Hepatocyte (in vitro differentiated cells): ENCODE measurements around the gene IMMP2L. TPM values are rescaled to one million over a fixed set of nuclear protein-coding genes. Genes with fewer than 3 reads are reported as not detected.

ENCODE experiments used
- DNase-seq: peaks from one replicate; pipeline ENCODE4 v3.0.0-alpha.2; 2016; ENCODE audit warnings: low spot score
- H2AFZ ChIP-seq: fragments of 200-600 bp; sonication (generic); 2 replicates; pipeline ENCODE4 v1.6.0; 2016; ENCODE audit warnings: antibody characterized with exemption, mild to moderate bottlenecking
- H3K27ac ChIP-seq: fragments of 200-600 bp; sonication (generic); 2 replicates; pipeline ENCODE4 v1.5.1; 2016; ENCODE audit warnings: mild to moderate bottlenecking
- H3K27me3 ChIP-seq: fragments of 200-600 bp; sonication (generic); 2 replicates; pipeline ENCODE4 v1.6.1; 2016
- H3K36me3 ChIP-seq: fragments of 200-600 bp; sonication (generic); replicated peaks from 2 replicates; pipeline ENCODE4 v1.5.1; 2016; ENCODE audit warnings: low read depth; ENCODE audit not compliant: insufficient read depth
- H3K4me1 ChIP-seq: fragments of 200-600 bp; sonication (generic); 2 replicates; pipeline ENCODE4 v1.5.1; 2016; ENCODE audit warnings: mild to moderate bottlenecking, moderate library complexity; ENCODE audit not compliant: insufficient read depth
- H3K4me2 ChIP-seq: fragments of 200-600 bp; sonication (generic); 2 replicates; pipeline ENCODE4 v1.6.0; 2016
- H3K4me3 ChIP-seq: fragments of 200-600 bp; sonication (generic); 2 replicates; pipeline ENCODE4 v1.5.1; 2016; ENCODE audit warnings: mild to moderate bottlenecking
- H3K79me2 ChIP-seq: fragments of 200-600 bp; sonication (generic); 2 replicates; pipeline ENCODE4 v1.6.0; 2017; ENCODE audit warnings: mild to moderate bottlenecking
- H3K9me2 ChIP-seq: fragments of 200-600 bp; sonication (generic); replicated peaks from 2 replicates; pipeline ENCODE4 v1.6.0; 2017; ENCODE audit warnings: mild to moderate bottlenecking; ENCODE audit not compliant: insufficient read depth
- H3K9me3 ChIP-seq: fragments of 200-600 bp; sonication (generic); 2 replicates; pipeline ENCODE4 v1.5.1; 2016; ENCODE audit warnings: low read depth, mild to moderate bottlenecking
- H4K20me1 ChIP-seq: fragments of 200-600 bp; sonication (generic); 2 replicates; pipeline ENCODE4 v1.6.0; 2016; ENCODE audit warnings: mild to moderate bottlenecking; ENCODE audit not compliant: insufficient read depth, poor library complexity, severe bottlenecking
- CTCF ChIP-seq: fragments of 200-600 bp; sonication (generic); IDR thresholded peaks from 2 replicates; pipeline ENCODE4 v1.5.1; 2016; ENCODE audit warnings: antibody characterized with exemption, mild to moderate bottlenecking; ENCODE audit not compliant: poor library complexity
- EZH2 ChIP-seq: fragments of 200-600 bp; sonication (generic); IDR thresholded peaks from 2 replicates; pipeline ENCODE4 v1.6.1; 2016; ENCODE audit warnings: antibody characterized with exemption, mild to moderate bottlenecking, borderline replicate concordance
- EZH2phosphoT487 ChIP-seq: fragments of 200-600 bp; sonication (generic); IDR thresholded peaks from one replicate; pipeline ENCODE4 v1.6.1; 2018; ENCODE audit warnings: antibody characterized with exemption, mild to moderate bottlenecking, low read depth, moderate library complexity; ENCODE audit not compliant: unreplicated experiment, severe bottlenecking
- WGBS: methylation state at CpG from one replicate; pipeline ENCODE4 v1.1.6; 2016; ENCODE audit warnings: low lambda C conversion rate; ENCODE audit errors: missing lambda C conversion rate; 5-methylcytosine and 5-hydroxymethylcytosine counted together
- polyA plus RNA-seq: library from polyadenylated mRNA; unstranded; fragments of >200 nt; fragmentation: Nextera tagmentation; extraction: Ambion mirVana; gene quantifications from 2 replicates; pipeline ENCODE4 v1.2.1, GENCODE V29; 2016
- total RNA-seq: library from RNA; depleted of rRNA; stranded (reverse); fragments of >200 nt; gene quantifications from 2 replicates; pipeline ENCODE4 v1.2.3, GENCODE V29; 2014

The IMMP2L gene
- total and polyA plus RNA-seq, 2 experiments from 2014 or later = 13.3 to 17.6 TPM

GRCh38 chr7:111475419-111475748, 86.9 kb downstream of the IMMP2L start:
- H2AFZ ChIP-seq = no peak overlapping the region
- 86% methylated on average over 1 of the region's 1 CpG for WGBS

GRCh38 chr7:111474723-111475418, 87.4 kb downstream of the IMMP2L start:
- 74% methylated on average over 4 of the region's 4 CpGs for WGBS

More at GRCh38 chr7:111475419-111475748, 86.9 kb downstream of the IMMP2L start:
- TF ChIP-seq CTCF (no peak), EZH2phosphoT487 (no peak), EZH2 (no peak)
- H3K27me3 ChIP-seq = no peaks in the 10 kb centered on the region
- no peaks in the 10 kb centered on the region for H3K4me1 ChIP-seq
- no peak overlapping the region for H3K4me3 ChIP-seq
- no peaks in the 10 kb centered on the region for H3K9me2 ChIP-seq
- no peaks in the 10 kb centered on the region for H4K20me1 ChIP-seq
- H3K27ac ChIP-seq = no peak overlapping the region
- H3K79me2 ChIP-seq = no peaks in the 10 kb centered on the region
- H3K4me2 ChIP-seq = no peak overlapping the region
- H3K36me3 ChIP-seq = no peaks in the 10 kb centered on the region
- no peak for DNase-seq
- H3K9me3 ChIP-seq = no peaks in the 10 kb centered on the region

GRCh38 chr7:111473449-111474198, 88.7 kb downstream of the IMMP2L start:
- WGBS = 96% methylated on average over 2 of the region's 2 CpGs
- H3K27me3 ChIP-seq = no peaks in the 10 kb centered on the region

More at GRCh38 chr7:111474723-111475418, 87.4 kb downstream of the IMMP2L start:
- Histone ChIP-seq H3K36me3 (no peaks in the 10 kb centered on the region), H2AFZ (no peak overlapping the region), H3K9me2 (no peaks in the 10 kb centered on the region), H3K79me2 (no peaks in the 10 kb centered on the region), H4K20me1 (no peaks in the 10 kb centered on the region), H3K4me3 (no peak overlapping the region), H3K27me3 (no peaks in the 10 kb centered on the region), H3K4me1 (no peaks in the 10 kb centered on the region), H3K9me3 (no peaks in the 10 kb centered on the region), H3K27ac (no peak overlapping the region), H3K4me2 (no peak overlapping the region)
- DNase-seq = no peak
- no peak for TF ChIP-seq EZH2
- TF ChIP-seq EZH2phosphoT487 = no peak
- no peak for TF ChIP-seq CTCF

More at GRCh38 chr7:111473449-111474198, 88.7 kb downstream of the IMMP2L start:
- no peak overlapping the region for H3K4me2 ChIP-seq
- H3K27ac ChIP-seq = no peak overlapping the region
- no peak for DNase-seq
- no peak overlapping the region for H2AFZ ChIP-seq
- no peaks in the 10 kb centered on the region for H3K4me1 ChIP-seq
- H4K20me1 ChIP-seq = no peaks in the 10 kb centered on the region
- no peak for TF ChIP-seq EZH2
- TF ChIP-seq CTCF = no peak
- H3K36me3 ChIP-seq = no peaks in the 10 kb centered on the region
- H3K79me2 ChIP-seq = no peaks in the 10 kb centered on the region
- H3K9me2 ChIP-seq = no peaks in the 10 kb centered on the region
- no peak overlapping the region for H3K4me3 ChIP-seq
- no peaks in the 10 kb centered on the region for H3K9me3 ChIP-seq
